ENCODE data around the gene OLIG3. TPM values are rescaled to one million over a fixed set of nuclear protein-coding genes. Genes with fewer than 3 reads are reported as not detected.

OLIG3 gene
- total and polyA plus RNA-seq, 2 of the 8 experiments (the other 6 are each of a cell fraction or from before 2014, with no cell fraction given), result 0.60 to 1.3 TPM

GRCh38 chr6:137452333-137452894, 41.8 kb downstream of the OLIG3 start:
- WGBS, 2 experiments (ENCODE audit: extremely low coverage in 1 of 2, insufficient coverage in 1 of 2, insufficient read length in 1 of 2, insufficient replicate concordance in 2 of 2, low coverage in 1 of 2, low lambda C conversion rate in 2 of 2, missing lambda C conversion rate in 1 of 2), result 85% methylated on average over 7 of the region's 7 CpGs; no CpG with 5 or more reads in 1 of the 2 experiments
- no peak overlapping the region for H2AFZ ChIP-seq (ENCODE audit: low read length)
- no peak overlapping the region for H3K4me3 ChIP-seq (ENCODE audit: extremely low read depth in 1 of 4, insufficient read depth in 2 of 4, low read depth in 3 of 4, low read length in 4 of 4)
- H2BK5ac ChIP-seq (ENCODE audit: low read depth, low read length), result no peak overlapping the region
- H3K4me1 ChIP-seq (replicated peaks in 1 of 4; ENCODE audit: control insufficient read depth in 3 of 4, insufficient read depth in 4 of 4, low read length in 3 of 4), result no peaks in the 10 kb centered on the region
- H3K27ac ChIP-seq (ENCODE audit: low read depth, low read length), result no peak overlapping the region
- H3K23me2 ChIP-seq (ENCODE audit: low read depth, low read length), result no peaks in the 10 kb centered on the region
- H3K4me2 ChIP-seq (ENCODE audit: insufficient read depth in 1 of 2, low read depth in 2 of 2, low read length in 2 of 2), result no peak overlapping the region
- H4K91ac ChIP-seq (replicated peaks; ENCODE audit: insufficient read length, low read length), result no peak overlapping the region
- H3K9me3 ChIP-seq (ENCODE audit: insufficient read depth in 2 of 2, low read depth in 1 of 2, low read length in 1 of 2), result peaks cover 0 to 6% of the 10 kb centered on the region in 2 experiments; a peak in 2 of 4 replicates
- no peak overlapping the region for H2BK120ac ChIP-seq (replicated peaks; ENCODE audit: low read depth, low read length)
- H2BK15ac ChIP-seq (ENCODE audit: low read length), result no peak overlapping the region
- FAIRE-seq (no peak), DNase-seq (ENCODE audit: low read depth in 1 of 2, low spot score in 2 of 2) (no peak)
- ChIA-PET CTCF (ENCODE audit: partially characterized antibody) (no interaction called here), POLR2A (ENCODE audit: partially characterized antibody) (no interaction called here)
- H3K79me2 ChIP-seq (ENCODE audit: control insufficient read depth in 1 of 2, insufficient read depth in 2 of 2, low read length in 2 of 2), result no peaks in the 10 kb centered on the region
- no peaks in the 10 kb centered on the region for H3K36me3 ChIP-seq (ENCODE audit: control insufficient read depth in 2 of 4, insufficient read depth in 4 of 4, low read length in 3 of 4)
- no peaks in the 10 kb centered on the region for H4K20me1 ChIP-seq (replicated peaks in 1 of 2; ENCODE audit: control insufficient read depth in 1 of 2, insufficient read depth in 2 of 2, low read length in 2 of 2)
- no peak overlapping the region for H4K8ac ChIP-seq (ENCODE audit: extremely low read depth, insufficient read depth, low read length)
- H2BK12ac ChIP-seq (ENCODE audit: low read depth, low read length), result no peak overlapping the region
- no peak overlapping the region for H3K23ac ChIP-seq (ENCODE audit: insufficient read length)
- no peaks in the 10 kb centered on the region for H3K27me3 ChIP-seq (replicated peaks in 1 of 4; ENCODE audit: control insufficient read depth in 3 of 4, extremely low read depth in 1 of 4, insufficient read depth in 3 of 4, low read length in 3 of 4)
- H3K79me1 ChIP-seq (ENCODE audit: low read depth, low read length), result no peaks in the 10 kb centered on the region
- H2AK5ac ChIP-seq (ENCODE audit: low read depth, low read length), result no peak overlapping the region
- H3K18ac ChIP-seq (ENCODE audit: extremely low read depth, low read length), result no peak overlapping the region
- no peak overlapping the region for H3K9ac ChIP-seq (replicated peaks in 1 of 4; ENCODE audit: extremely low read depth in 1 of 4, low read depth in 3 of 4, low read length in 3 of 4)
- H3K4ac ChIP-seq (replicated peaks; ENCODE audit: insufficient read length, low read depth, low read length), result no peak overlapping the region
- H3K14ac ChIP-seq (ENCODE audit: insufficient read length), result no peak overlapping the region
- H3K56ac ChIP-seq (replicated peaks; ENCODE audit: insufficient read length, low read depth, low read length), result no peak overlapping the region
- H4K5ac ChIP-seq (ENCODE audit: insufficient read length, low read depth, low read length), result no peak overlapping the region
- H2BK20ac ChIP-seq (ENCODE audit: low read length), result no peak overlapping the region
- TF ChIP-seq RAD21 (IDR thresholded peaks at IDR 0.05 in 1 of 2, conservative IDR thresholded peaks at IDR 0.05 in 1 of 2; ENCODE audit: low read depth in 2 of 2, low read length in 2 of 2) (no peak), HDAC2 (IDR thresholded peaks at IDR 0.05; ENCODE audit: borderline replicate concordance in 1 of 2, low read depth in 2 of 2, low read length in 2 of 2) (no peak), POLR2AphosphoS5 (IDR thresholded peaks at IDR 0.05; ENCODE audit: low read depth, low read length) (no peak), CBX5 (IDR thresholded peaks at IDR 0.05; ENCODE audit: low read depth, low read length) (no peak), SIRT6 (IDR thresholded peaks at IDR 0.05; ENCODE audit: low read length) (no peak), KDM5A (IDR thresholded peaks at IDR 0.05; ENCODE audit: low read length) (no peak), TAF1 (IDR thresholded peaks at IDR 0.05; ENCODE audit: low read depth, low read length) (no peak), TCF12 (IDR thresholded peaks at IDR 0.05; ENCODE audit: low read depth, low read length) (no peak), SRF (IDR thresholded peaks at IDR 0.05; ENCODE audit: low read depth, low read length) (no peak), YY1 (IDR thresholded peaks at IDR 0.05; ENCODE audit: low read depth, low read length) (no peak), PHF8 (conservative IDR thresholded peaks at IDR 0.05; ENCODE audit: low read depth, low read length) (no peak), RNF2 (IDR thresholded peaks at IDR 0.05; ENCODE audit: borderline replicate concordance, low read depth, low read length, missing control alignments, poor library complexity, severe bottlenecking) (no peak), GABPA (IDR thresholded peaks at IDR 0.05; ENCODE audit: borderline replicate concordance, insufficient read depth, low read length) (no peak), RFX5 (IDR thresholded peaks at IDR 0.05; ENCODE audit: borderline replicate concordance, low read depth, low read length) (no peak)
